T47D (cell line): Measurements from ENCODE around the gene NDUFA6.
A peak's percentile ranks its signal among the peaks of the same experiment; 100 is the strongest.
"Not testable (repeated sequence)": the region's sequence is repeated elsewhere in the genome, so short reads cannot be mapped to it uniquely, and the experiment has no call there.

Source experiments
- DNase-seq, 2 experiments: peaks; one replicate each; pipeline versions ENCODE4 v3.0.0 to v3.0.0-alpha.2; 2011 to 2012; ENCODE audit warnings: low read depth in 1 of 2, low spot score in 1 of 2
- JUND ChIP-seq: IDR thresholded peaks from 2 replicates; pipeline ENCODE4 v1.6.1; 2012; ENCODE audit warnings: low read depth
- in situ Hi-C: cut with HindIII; loops from 2 replicates; pipeline ENCODE4 v1.10.0; 2016; ENCODE audit warnings: low sequenced_read_pairs, low pct_unique_long_range_greater_than_20kb

Gene NDUFA6

DNA sequence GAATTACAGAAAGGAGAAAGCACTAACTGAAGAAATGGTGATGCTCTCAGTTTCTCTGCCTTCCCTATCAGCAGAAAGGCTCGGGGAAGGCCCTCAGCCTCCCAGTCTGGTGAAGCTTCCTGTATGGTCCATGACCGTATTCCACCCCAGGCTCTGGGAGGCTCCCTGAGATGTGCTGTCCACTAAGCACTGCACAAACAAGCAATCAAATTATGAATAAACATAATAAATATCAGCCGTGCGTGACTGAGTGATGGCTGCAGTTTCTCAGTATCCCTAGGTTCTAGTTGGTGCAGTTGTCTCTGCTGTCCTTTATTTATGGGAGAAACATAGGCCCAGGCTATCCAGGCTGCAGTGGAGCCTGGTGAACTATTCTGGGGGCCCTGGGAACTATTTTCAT, 7.5 kb downstream of the NDUFA6 start:
- in situ Hi-C loops: no loop called here
- no peak for TF ChIP-seq JUND
- no peak for DNase-seq

GRCh38 chr22:42080287-42080686, 10.3 kb downstream of the NDUFA6 start:
- in situ Hi-C loops: no loop called here
- peak in 1 of 2 experiments; percentile 19 for DNase-seq
- TF ChIP-seq JUND: no peak

- no peak for TF ChIP-seq JUND
- DNase-seq: peak; percentile 86 to 98
- in situ Hi-C loops: no loop called here
These were observed 11.0 kb downstream of the NDUFA6 start, which contains the start of gene SMDT1 for GRCh38 chr22:42079319-42080251. TSS of gene SMDT1 (plus strand) at chr22:42079700. CDS start at chr22:42079769, 69 bp downstream.

DNA sequence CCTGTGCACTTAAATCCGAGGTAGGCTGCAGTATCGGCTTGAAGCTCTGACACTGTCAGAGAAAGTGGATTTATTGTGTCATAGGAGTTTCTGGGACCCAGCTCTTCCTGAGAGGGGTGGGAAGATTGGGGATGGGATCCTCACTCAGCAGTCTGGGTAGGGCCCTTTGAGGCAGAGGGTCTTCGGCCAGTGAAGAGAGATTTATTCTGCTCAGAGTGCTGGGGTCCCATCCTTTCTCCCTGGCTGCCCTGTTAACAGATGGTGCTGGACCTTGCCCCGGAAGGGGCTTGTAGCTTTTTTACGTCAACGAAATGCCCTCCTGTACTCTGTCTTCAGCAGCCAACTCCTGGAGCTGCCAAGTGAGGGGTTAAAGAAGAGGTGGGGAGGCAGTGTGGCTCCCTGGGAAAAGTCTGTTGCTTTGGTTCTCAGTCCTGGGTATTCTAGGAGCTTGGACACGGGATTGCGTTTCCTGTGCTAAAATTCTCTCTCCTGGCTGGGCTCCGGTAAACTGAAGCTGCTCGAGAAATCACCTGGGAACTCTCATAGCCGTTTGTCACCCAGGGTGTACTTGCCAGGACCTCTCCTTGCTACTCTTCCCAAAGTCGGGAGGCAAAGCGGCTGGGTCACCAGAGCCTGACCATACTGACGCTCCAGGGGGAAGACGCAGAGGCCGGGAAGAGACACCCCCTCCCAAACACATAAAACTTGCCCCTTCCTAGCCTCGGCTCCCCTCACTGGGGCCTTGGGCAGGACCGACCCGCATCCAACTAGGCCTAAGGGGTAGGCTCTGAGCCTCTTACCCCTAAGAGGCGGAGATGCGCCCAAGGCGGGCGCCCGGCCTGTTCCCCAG, 11.9 kb downstream of the NDUFA6 start:
- no peak for TF ChIP-seq JUND
- no peak for DNase-seq
- in situ Hi-C loops: no loop called here

DNA sequence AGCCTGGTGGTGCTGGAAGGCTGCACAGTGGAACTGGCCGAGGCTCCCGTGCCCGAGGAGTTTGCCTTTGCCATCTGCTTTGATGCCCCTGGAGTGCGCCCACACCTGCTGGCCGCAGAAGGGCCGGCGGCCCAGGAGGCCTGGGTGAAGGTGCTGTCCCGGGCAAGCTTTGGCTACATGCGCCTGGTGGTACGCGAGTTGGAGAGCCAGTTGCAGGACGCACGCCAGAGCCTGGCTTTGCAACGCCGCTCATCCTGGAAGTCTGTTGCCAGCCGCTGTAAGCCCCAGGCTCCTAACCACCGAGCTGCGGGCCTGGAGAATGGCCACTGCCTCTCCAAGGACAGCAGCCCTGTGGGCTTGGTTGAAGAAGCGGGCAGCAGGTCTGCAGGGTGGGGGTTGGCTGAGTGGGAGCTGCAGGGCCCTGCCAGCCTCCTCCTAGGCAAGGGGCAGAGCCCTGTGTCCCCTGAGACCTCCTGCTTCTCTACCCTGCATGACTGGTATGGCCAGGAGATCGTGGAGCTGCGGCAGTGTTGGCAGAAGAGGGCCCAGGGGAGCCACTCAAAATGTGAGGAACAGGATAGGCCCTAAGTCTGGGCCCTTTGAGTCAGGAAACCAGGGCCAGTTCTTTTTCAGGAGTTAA, 13.0 kb downstream of the NDUFA6 start:
- DNase-seq: no peak
- in situ Hi-C loops: no loop called here
- no peak for TF ChIP-seq JUND

- TF ChIP-seq JUND: no peak
- in situ Hi-C loops: no loop called here
- no peak for DNase-seq
These were observed 13.6 kb downstream of the NDUFA6 start for GRCh38 chr22:42076764-42077485.

- in situ Hi-C loops: no loop called here
- TF ChIP-seq JUND: no peak
- DNase-seq: no peak
These were observed 15.5 kb downstream of the NDUFA6 start for GRCh38 chr22:42074846-42075676.

DNA sequence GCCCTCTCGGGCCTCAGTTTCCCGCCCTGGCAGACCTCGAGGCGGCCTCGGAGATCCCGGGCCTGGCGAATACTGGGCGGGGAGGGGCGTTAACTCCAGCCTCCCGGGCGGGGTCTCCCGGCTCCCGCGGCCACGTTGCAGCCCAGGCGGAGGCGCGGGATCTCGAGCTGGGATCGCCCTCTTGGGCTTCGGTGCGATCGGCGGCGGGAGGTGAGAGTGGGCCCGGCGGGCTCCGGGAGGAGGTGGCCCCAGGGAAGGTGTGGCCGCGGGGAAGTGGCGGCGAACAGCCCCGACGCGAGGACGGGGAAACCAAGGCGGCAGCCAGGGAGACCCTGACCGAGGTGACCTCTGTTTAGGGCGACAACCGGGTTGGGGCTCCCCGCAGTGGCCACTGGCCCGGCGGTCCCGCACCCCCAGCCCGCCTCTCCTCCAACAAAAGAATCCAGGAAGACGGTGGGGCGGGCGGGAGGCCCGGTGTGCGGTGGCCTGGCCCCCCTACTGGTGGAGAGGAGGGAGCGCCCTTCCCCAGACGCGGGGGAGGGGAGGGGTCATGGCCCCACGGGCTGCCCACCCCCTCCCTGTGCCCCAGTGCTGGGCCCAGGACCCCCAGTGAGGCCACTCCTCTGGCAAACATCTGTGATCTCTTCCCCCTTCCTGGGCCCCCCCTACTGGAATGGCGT, 16.3 kb downstream of the NDUFA6 start, which contains the start of gene PHETA2:
Gene PHETA2, plus strand, starts transcription at position 117 of the 680 bp plus-strand sequence. CDS start 3,046 bp downstream, outside the sequence.
- TF ChIP-seq JUND: no peak
- peak in 1 of 2 experiments; percentile 41 for DNase-seq
- in situ Hi-C loops: no loop called here

DNA sequence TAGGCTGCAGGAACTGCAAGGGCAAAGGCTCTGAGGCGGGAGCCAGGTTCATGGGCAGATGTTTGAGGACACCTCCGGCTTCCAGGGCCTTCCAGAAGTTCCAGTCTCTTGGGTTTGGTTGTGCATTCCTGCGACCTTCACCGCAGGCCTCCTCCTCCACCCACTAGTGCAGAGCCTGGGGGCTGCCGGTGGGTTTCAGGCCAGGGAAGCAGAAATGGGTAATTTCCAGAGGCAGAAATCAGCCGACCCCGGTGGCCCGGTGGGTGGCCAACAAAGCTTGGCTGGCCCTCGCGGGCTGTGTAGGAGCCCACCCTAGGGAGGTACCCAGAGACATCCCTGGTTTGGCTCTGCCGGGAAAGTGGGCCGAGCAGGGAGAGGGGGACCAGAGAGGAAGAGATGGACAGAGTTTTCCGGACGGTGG, 16.9 kb downstream of the NDUFA6 start:
- no peak for TF ChIP-seq JUND
- DNase-seq: no peak
- in situ Hi-C loops: no loop called here

GRCh38 chr22:42072606-42073330, 17.8 kb downstream of the NDUFA6 start:
- no peak for TF ChIP-seq JUND
- DNase-seq: peak in 1 of 2 experiments; percentile 57
- in situ Hi-C loops: no loop called here

- in situ Hi-C loops, DNase-seq: not testable (repeated sequence)
These were observed 19.1 kb downstream of the NDUFA6 start for GRCh38 chr22:42071508-42071907.
